ENCODE measurements around the gene STK32B.

DNA sequence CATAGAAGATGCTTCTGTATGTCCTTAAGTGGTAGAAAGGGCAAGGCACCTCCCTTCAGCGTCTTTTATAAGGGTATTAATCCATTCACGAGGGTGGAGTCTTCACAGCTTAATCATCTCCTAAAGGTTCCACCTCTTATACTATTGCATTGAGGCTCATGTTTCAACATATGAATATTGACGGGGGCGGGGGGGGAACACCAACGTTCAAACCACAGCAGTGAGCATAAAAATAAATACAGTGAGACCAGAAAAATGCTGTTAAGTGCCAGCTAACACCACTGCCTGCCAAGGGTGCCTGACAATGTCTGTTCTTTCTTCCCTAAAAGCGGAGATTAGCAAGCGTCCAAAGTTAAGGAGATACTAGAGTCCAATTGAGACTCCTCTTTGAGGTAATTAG, 323.3 kb downstream of the STK32B start:
- TF ChIP-seq EZH2phosphoT487 (IDR thresholded peaks at IDR 0.05; ENCODE audit: borderline replicate concordance, low read depth, low read length): no peak
- TF ChIP-seq, protein P1, sequence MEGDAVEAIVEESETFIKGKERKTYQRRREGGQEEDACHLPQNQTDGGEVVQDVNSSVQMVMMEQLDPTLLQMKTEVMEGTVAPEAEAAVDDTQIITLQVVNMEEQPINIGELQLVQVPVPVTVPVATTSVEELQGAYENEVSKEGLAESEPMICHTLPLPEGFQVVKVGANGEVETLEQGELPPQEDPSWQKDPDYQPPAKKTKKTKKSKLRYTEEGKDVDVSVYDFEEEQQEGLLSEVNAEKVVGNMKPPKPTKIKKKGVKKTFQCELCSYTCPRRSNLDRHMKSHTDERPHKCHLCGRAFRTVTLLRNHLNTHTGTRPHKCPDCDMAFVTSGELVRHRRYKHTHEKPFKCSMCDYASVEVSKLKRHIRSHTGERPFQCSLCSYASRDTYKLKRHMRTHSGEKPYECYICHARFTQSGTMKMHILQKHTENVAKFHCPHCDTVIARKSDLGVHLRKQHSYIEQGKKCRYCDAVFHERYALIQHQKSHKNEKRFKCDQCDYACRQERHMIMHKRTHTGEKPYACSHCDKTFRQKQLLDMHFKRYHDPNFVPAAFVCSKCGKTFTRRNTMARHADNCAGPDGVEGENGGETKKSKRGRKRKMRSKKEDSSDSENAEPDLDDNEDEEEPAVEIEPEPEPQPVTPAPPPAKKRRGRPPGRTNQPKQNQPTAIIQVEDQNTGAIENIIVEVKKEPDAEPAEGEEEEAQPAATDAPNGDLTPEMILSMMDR (conservative IDR thresholded peaks at IDR 0.05; ENCODE audit: low read length): no peak
